ACHN (cell line): ENCODE results near the gene HSD11B1.
A peak's percentile ranks its signal among the peaks of the same experiment; 100 is the strongest.
"Not testable (repeated sequence)": the region's sequence is repeated elsewhere in the genome, so short reads cannot be mapped to it uniquely, and the experiment has no call there.

ENCODE experiments used
- DNase-seq: peaks from one replicate; pipeline ENCODE4 v3.0.0-alpha.2; 2015
- in situ Hi-C: cut with HindIII; loops from 2 replicates; pipeline ENCODE4 v1.10.0; 2017; ENCODE audit warnings: low sequenced_read_pairs, low pct_ligation_motif_present, low pct_unique_long_range_greater_than_20kb

The HSD11B1 gene

DNA sequence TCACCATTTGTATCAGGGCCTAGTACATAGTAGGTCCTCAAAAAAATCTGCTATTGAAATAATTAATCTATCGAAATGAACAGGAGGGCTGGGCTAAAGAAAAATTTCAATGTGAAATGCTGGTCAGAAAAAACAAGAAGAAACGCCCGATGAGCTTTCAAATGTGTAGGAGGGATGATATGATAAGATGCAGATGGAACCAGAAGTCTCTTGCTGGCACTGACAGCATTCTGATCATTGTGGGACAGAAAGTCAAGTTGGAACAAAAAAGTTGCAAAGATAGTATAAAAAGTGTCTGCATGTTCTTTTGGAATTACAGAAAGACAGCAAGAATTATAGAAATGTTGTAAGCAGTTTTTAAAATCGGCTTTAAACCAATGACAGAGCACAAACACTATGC, 18.3 kb upstream of the HSD11B1 start:
- DNase-seq: no peak
- in situ Hi-C loops: loop anchor here (25.0 kb wide), 1 partner anchor 99 kb away; the partner anchor contains the start of gene CAMK1G

DNA sequence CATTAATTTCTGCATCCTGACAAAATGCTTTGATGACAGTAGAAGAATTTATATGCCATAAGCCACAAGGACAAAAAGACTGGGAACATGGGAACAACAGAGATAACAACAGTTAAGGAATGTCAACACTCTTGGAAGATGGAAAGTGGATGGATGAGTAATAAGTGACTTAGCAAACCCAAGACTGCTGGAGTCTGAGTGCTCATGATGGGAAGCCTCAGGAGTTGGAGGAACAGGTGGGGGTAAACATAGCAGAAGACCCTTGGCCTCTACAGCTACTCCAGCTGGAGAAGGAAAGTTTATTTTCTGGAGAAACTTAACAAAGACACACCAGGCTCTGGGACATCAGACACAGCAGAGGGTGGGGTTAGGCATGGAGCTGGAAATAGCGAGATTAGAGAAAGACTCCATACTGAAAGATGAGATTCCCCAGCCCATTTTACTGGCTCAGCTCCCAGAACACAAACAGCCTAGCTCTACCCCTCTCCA, 15.9 kb upstream of the HSD11B1 start:
- in situ Hi-C loops: loop anchor here (25.0 kb wide), 1 partner anchor 101 kb away; the partner anchor contains the start of gene CAMK1G
- DNase-seq: no peak

DNA sequence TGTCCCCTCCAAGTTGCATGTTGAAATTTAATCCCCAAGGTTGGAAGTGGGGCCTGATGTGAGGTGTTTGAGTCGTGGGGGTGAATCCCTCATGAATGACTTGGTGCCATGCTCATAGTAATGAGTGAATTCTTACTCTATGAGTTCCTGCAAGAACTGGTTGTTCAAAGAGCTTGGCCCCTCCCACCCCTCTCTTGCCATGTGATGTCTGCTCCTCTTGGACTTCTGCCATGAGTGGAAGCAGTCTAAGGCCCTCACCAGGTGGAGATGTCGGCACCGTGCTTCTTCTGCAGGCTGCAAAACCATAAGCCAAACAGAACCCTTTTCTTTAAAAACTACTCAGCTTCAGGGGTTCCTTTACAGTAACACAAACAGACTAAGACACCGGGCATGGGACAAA, 15.2 kb upstream of the HSD11B1 start:
- in situ Hi-C loops: loop anchor here (25.0 kb wide), 1 partner anchor 102 kb away; the partner anchor contains the start of gene CAMK1G
- DNase-seq: no peak

DNA sequence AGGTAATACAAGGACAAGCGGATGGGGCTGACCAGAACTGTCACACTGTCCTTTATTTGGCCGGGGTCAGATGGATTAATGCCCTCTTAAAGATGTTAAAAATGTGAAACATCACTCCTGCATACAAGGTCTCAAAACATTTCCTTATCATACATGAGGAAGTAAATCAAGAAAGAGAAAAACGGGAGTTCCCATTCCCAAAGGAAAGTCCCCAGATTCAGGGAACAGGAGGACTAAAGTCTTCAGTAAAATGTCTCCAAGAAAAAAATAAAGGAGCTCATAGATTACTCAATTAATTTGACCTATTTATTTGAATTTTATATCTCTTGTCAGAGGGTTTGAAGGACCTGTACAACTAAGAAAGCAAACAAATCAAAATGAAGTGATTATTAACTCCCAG, 13.4 kb upstream of the HSD11B1 start:
- in situ Hi-C loops: loop anchor here (25.0 kb wide), 1 partner anchor 104 kb away; the partner anchor contains the start of gene CAMK1G
- DNase-seq: no peak

DNA sequence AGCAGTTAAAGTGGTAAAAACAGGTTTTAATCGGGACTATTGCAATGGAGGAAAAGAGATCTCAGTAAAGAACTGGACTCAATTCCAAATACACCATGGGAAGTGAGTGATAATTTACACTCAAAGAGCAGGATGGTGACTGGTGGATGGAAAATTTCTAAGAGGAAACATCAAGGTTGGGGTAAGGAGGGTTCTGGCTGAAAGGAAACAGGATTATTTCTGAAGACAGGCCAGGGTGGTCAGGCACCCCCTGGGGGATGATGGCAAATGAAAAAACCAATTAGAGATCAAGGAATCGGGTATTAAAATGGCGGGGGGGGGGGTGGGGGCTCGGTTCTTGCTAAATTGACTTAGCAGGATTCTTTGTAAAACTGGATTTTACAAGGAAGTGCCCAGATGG, 12.3 kb upstream of the HSD11B1 start:
- no peak for DNase-seq
- in situ Hi-C loops: loop anchor here (25.0 kb wide), 1 partner anchor 105 kb away; the partner anchor contains the start of gene CAMK1G

DNA sequence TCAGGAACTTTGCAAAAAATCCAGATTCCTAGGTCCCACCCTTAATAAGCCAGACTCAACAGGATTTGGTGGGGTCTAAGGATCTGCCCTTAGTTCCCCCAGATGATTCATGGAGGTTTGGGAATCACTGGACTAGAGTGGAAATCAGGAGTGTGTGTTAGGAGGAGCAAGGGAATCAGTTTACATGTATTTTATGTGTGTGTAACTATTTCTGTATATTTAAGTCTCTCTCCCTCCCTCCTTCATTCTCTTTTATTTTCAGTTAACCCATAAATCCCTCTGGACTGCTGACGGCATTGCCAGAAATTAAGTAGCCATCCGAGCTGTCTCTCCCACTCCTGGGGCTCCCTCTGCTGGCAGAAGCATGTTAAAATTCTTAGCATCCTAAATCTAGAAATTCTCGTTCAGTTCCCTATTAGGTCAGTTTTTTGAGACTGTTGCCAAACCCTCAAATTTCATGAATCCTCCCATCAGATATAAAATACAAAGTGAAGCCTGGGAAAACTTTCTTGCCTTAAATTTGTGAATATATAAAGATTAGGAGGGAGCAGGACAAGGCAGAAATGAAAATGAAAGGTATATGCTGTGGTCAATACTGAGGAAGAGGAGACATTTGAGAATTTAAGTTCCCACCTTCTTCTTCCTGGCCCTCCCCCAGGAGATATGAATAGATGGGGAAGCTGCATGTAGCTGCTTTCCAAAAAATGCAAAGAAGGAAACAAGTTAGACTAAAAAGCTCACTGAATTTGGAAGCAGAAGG, 11.7 kb upstream of the HSD11B1 start:
- DNase-seq: peak; percentile 80
- in situ Hi-C loops: loop anchor here (25.0 kb wide), 1 partner anchor 106 kb away; the partner anchor contains the start of gene CAMK1G

DNA sequence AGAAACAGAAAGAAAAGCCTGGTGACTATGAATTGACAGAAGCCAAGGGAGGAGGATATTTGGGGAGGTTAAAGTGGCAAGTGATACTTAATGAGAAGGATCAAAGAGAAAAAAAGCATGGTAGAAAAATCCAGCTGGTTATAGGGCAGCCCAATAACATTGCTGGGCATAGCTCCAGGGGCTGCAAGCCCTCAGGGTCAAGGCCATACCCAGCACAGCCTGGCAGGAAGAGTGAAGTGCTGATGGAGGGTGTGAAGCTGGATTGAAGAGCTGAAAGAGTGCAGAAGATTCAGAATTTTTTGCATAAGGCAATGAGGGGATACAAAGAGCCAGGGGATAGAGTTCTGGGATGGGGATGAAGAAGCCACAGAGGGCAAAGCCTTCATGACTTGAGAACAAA, 8.0 kb upstream of the HSD11B1 start:
- in situ Hi-C loops: loop anchor here (25.0 kb wide), 1 partner anchor 109 kb away; the partner anchor contains the start of gene CAMK1G
- DNase-seq: no peak

DNA sequence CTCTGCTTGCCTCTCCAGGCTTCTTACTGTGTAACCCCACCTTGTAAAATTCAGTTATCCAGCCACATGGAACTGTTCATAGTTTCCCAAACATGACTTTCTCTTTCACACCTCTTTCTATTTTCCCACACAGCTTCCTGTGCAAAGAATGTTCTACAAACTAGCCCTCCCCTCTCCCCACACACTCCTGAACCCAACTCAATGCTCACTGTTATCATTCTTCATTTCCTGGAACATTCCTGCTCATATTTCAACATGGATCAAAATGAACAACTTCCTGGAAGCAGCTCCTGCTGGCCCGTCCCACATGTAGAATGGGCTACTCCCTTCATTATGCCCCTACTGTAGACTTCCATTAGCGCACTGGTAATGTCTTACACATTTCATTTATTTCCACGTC, 7.5 kb upstream of the HSD11B1 start:
- in situ Hi-C loops: loop anchor here (25.0 kb wide), 1 partner anchor 110 kb away; the partner anchor contains the start of gene CAMK1G
- DNase-seq: no peak

DNA sequence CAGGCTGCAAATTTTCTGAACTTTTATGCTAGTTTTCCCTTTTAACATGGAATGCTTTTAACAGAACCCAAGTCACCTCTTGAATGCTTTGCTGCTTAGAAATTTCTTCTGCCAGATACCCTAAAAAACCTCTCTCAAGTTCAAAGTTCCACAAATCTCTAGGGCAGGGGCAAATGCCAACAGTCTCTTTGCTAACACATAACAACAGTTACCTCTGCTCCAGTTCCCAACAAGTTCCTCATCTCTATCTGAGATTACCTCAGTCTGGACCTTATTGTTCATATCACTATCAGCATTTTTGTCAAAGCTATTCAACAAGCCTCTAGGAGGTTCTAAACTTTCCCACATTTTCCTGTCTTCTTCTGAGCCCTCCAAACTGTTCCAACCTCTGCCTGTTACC, 4.0 kb upstream of the HSD11B1 start:
- in situ Hi-C loops, DNase-seq: not testable (repeated sequence)

DNA sequence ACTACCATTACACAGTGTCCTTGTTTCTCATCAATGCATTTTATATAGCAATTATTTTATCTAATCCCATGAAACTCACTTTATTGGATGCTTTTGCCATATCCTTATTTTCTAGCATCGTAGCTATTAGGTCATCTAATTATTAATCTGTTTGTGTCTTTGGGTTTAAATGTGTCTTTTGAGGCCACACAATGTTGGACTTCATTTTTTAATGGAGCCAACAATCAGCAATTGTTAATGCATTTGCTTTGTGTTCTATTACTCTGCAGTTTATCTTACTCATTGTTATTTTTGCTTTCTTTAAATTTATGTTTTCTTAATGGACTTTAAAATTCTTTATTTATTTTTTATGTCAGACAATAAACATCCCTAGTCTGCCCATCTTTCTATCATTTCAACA, 1.8 kb upstream of the HSD11B1 start:
- DNase-seq: no peak
- in situ Hi-C loops: no loop called here

- in situ Hi-C loops: no loop called here
- DNase-seq: no peak
Measured at GRCh38 chr1:209703834-209704504, 677 bp upstream of the HSD11B1 start.

DNA sequence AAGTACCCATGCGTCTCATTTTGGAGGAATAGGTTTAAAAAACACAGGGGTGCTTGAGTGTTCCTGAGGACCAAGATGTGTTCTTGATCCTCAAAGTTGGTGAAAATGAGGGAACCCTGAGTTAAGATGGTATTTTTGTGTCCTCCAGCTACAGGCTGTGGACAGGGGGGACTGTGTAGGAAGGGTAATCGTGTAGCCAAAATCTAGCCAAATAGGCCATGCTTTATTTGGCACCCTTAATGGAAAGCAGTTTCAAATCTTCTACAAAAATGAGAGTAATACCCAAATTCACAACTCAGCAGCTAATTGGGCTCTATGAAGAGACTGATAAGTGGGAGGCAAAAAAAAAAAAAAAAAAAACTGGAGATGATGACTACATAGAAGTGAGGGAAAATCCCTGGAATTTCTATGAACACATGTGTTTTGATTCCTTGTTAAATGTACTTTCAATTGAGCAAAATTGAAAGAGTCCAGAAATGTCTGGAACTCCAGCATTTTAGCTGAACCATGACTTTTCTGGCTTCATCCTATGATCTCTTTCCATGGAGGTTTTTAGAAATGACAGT, 470 bp downstream of the HSD11B1 start:
- in situ Hi-C loops: no loop called here
- no peak for DNase-seq

GRCh38 chr1:209706622-209707021, 2.0 kb downstream of the HSD11B1 start:
- in situ Hi-C loops: no loop called here
- no peak for DNase-seq

DNA sequence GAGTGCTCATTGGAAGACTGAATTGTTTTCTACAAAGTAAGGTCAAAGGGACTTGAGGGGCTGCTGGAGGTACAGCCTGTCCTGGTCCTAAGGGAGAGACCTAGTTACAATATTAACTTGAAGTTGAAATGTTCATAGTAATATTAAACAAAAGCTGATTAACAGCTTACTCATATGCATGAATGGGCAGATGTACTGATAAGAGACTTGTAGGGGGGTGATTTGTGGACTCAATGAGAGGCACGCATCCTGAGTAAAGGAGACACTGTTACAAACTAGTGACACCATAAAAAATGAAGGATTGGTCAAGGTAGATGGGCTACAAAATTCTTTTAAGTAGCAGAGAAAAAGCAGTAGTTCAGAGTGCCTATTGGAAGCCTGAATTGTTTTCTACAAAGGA, 2.7 kb downstream of the HSD11B1 start:
- DNase-seq: no peak
- in situ Hi-C loops: no loop called here

GRCh38 chr1:209708297-209708696, 3.7 kb downstream of the HSD11B1 start:
- in situ Hi-C loops: no loop called here
- no peak for DNase-seq

GRCh38 chr1:209710093-209710492, 5.4 kb downstream of the HSD11B1 start:
- DNase-seq: no peak

GRCh38 chr1:209710847-209711246, 6.2 kb downstream of the HSD11B1 start:
- no peak for DNase-seq
- in situ Hi-C loops: no loop called here

More at GRCh38 chr1:209710093-209710492, 5.4 kb downstream of the HSD11B1 start:
- in situ Hi-C loops: no loop called here

DNA sequence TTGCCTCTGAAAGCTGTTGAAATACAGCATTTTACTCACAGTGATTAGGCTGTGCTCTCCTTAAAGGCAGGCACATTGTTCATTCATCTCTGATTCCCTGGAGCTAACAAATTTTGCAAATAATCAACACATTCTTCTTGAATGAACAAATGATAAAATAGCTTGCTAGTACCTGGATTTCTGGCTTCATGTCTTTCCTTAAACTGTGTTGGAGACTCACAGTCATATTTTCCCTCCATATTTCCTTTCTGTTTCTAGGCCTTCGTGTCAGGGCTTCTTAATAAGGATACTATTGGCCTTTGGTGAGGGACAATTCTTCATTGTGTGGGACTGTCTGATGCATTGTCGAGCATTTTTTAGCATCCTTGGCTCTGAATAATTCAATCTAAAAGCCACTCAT, 9.7 kb downstream of the HSD11B1 start:
- in situ Hi-C loops: no loop called here

DNA sequence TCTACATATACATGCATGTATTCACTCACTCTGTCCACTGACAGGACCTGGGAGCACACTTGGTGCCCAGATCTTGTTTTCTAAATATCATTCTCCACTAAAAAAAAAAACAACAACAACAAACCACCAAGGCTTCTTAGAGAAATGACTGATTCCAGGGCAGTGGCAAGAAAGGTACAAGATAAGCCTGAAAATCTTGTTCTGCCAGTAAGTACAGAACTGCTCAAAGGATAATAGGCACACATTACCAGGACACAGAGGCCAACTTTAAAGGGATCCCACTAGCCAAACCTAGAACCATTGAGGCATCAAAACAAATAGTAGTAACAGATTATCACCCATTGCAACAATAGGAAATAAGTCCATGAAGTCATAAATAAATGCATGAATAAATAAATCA, 10.7 kb downstream of the HSD11B1 start:
- in situ Hi-C loops: no loop called here
- DNase-seq: no peak

More for the DNA sequence above, 9.7 kb downstream of the HSD11B1 start:
- no peak for DNase-seq
